ENCODE measurements around the gene ZNF408. TPM values are rescaled to one million over a fixed set of nuclear protein-coding genes. Genes with fewer than 3 reads are reported as not detected.

Gene ZNF408
- total RNA-seq, 4 donors from 2014 or later = 5.2 to 15.1 (median 13.5) TPM

GRCh38 chr11:46719048-46719542, 18.3 kb downstream of the ZNF408 start, which contains the start of gene F2:
TSS of gene F2 (plus strand) at chr11:46719213. CDS start at chr11:46719236, 23 bp downstream.
- H3K27me3 ChIP-seq = no peaks in the 10 kb centered on the region
- no peaks in the 10 kb centered on the region for H3K9me3 ChIP-seq
- H3K27ac ChIP-seq = no peak within 1 kb of the TSS
- TF ChIP-seq POLR2A (IDR thresholded peaks at IDR 0.05) (no peak), CTCF (IDR thresholded peaks at IDR 0.05) (no peak)
- no peaks in the 10 kb centered on the region for H3K36me3 ChIP-seq
- DNase-seq = no peak
- no peak within 1 kb of the TSS for H3K4me3 ChIP-seq
- 61 to 80% methylated on average over 2 to 3 of the region's 7 CpGs for WGBS, 2 donors
- intact Hi-C loops (cut with DNase I) = no loop called here
- peaks cover 0 to 12% (median 0%) of the 10 kb centered on the region in 3 donors for H3K4me1 ChIP-seq

- H3K36me3 ChIP-seq = no peaks in the 10 kb centered on the region
- 80 to 88% methylated on average over 1 to 14 of the region's 25 CpGs for WGBS, 2 donors
- peaks cover 0 to 6% (median 0%) of the 10 kb centered on the region in 3 donors for H3K4me1 ChIP-seq
- no peaks in the 10 kb centered on the region for H3K27me3 ChIP-seq
- DNase-seq = no peak
- no peak overlapping the region for H3K27ac ChIP-seq
- no peaks in the 10 kb centered on the region for H3K9me3 ChIP-seq
- intact Hi-C loops (cut with DNase I) = no loop called here
- TF ChIP-seq CTCF (IDR thresholded peaks at IDR 0.05) (no peak), POLR2A (IDR thresholded peaks at IDR 0.05) (no peak)
- no peak overlapping the region for H3K4me3 ChIP-seq
Observed at GRCh38 chr11:46719543-46720218, 18.9 kb downstream of the ZNF408 start.

GRCh38 chr11:46721286-46721685, 20.5 kb downstream of the ZNF408 start:
- intact Hi-C loops (cut with DNase I) = no loop called here
- no peak overlapping the region for H3K27ac ChIP-seq
- no peak for TF ChIP-seq POLR2A (IDR thresholded peaks at IDR 0.05)
- TF ChIP-seq CTCF (IDR thresholded peaks at IDR 0.05) = no peak
- peaks cover 0 to 3% (median 0%) of the 10 kb centered on the region in 3 donors for H3K4me1 ChIP-seq
- H3K27me3 ChIP-seq = no peaks in the 10 kb centered on the region
- H3K36me3 ChIP-seq = no peaks in the 10 kb centered on the region
- DNase-seq = no peak
- WGBS, 2 donors = 75 to 82% methylated on average over 6 of the region's 6 CpGs
- H3K9me3 ChIP-seq = no peaks in the 10 kb centered on the region
- H3K4me3 ChIP-seq = no peak overlapping the region

GRCh38 chr11:46722566-46723358, 21.9 kb downstream of the ZNF408 start:
- H3K36me3 ChIP-seq = no peaks in the 10 kb centered on the region
- intact Hi-C loops (cut with DNase I) = no loop called here
- no peak for TF ChIP-seq POLR2A (IDR thresholded peaks at IDR 0.05)
- TF ChIP-seq CTCF (IDR thresholded peaks at IDR 0.05) = no peak
- H3K27ac ChIP-seq = no peak overlapping the region
- DNase-seq = no peak
- no peaks in the 10 kb centered on the region for H3K9me3 ChIP-seq
- WGBS, 2 donors = 93 to 97% methylated on average over 6 to 10 of the region's 11 CpGs
- peaks cover 0 to 3% (median 0%) of the 10 kb centered on the region in 3 donors for H3K4me1 ChIP-seq
- no peaks in the 10 kb centered on the region for H3K27me3 ChIP-seq
- H3K4me3 ChIP-seq = no peak overlapping the region

GRCh38 chr11:46723359-46723680, 22.5 kb downstream of the ZNF408 start:
- WGBS, 2 donors = 80 to 100% methylated on average over 1 of the region's 8 CpGs
- DNase-seq = no peak
- TF ChIP-seq POLR2A (IDR thresholded peaks at IDR 0.05) = no peak
- no peak for TF ChIP-seq CTCF (IDR thresholded peaks at IDR 0.05)
- Histone ChIP-seq H3K4me1 (no peaks in the 10 kb centered on the region), H3K4me3 (no peak overlapping the region), H3K27ac (no peak overlapping the region), H3K36me3 (no peaks in the 10 kb centered on the region), H3K9me3 (no peaks in the 10 kb centered on the region), H3K27me3 (no peaks in the 10 kb centered on the region)
- intact Hi-C loops (cut with DNase I) = no loop called here

All from esophagus squamous epithelium (tissue), 5 donors.